H1 (cell line): ENCODE results near the gene MIEF2.

Experiments used
- CTCF ChIP-seq, 3 experiments: IDR thresholded peaks; 1 replicate in 2 of 3; 2 replicates in 1 of 3; pipeline versions ENCODE4 v1.5.1 to v1.6.1; 2011; ENCODE audit warnings: low read length in 3 of 3, mild to moderate bottlenecking in 3 of 3, inconsistent platforms in 2 of 3, low read depth in 1 of 3, moderate library complexity in 1 of 3; ENCODE audit not compliant: insufficient read depth in 1 of 3; ENCODE audit errors: control extremely low read depth in 1 of 3
- MAFK ChIP-seq: IDR thresholded peaks from 2 replicates; pipeline ENCODE4 v1.6.1; 2012; ENCODE audit warnings: low read depth, mild to moderate bottlenecking, improper control_type of control experiment, low read length
- SIN3A ChIP-seq, 2 experiments: IDR thresholded peaks in 1 of 2; conservative IDR thresholded peaks in 1 of 2; 2 replicates each; pipeline ENCODE4 v1.6.1; 2011 to 2012; ENCODE audit warnings: low read length in 2 of 2, improper control_type of control experiment in 1 of 2, low read depth in 1 of 2, mild to moderate bottlenecking in 1 of 2
- USF2 ChIP-seq: IDR thresholded peaks from 2 replicates; pipeline ENCODE4 v1.6.1; 2011; ENCODE audit warnings: low read length, improper control_type of control experiment

- TF ChIP-seq CTCF (IDR thresholded peaks at IDR 0.05; ENCODE audit: control extremely low read depth in 1 of 3, insufficient read depth in 1 of 3, low read depth in 1 of 3, low read length in 3 of 3) (no peak), SIN3A (conservative IDR thresholded peaks at IDR 0.05 in 1 of 2, IDR thresholded peaks at IDR 0.05 in 1 of 2; ENCODE audit: low read depth in 1 of 2, low read length in 2 of 2) (no peak), MAFK (no peak), USF2 (no peak)
These were observed 15.3 kb upstream of the MIEF2 start for GRCh38 chr17:18245038-18245776.
